ENCODE results near the gene GSTA2.

GRCh38 chr6:52726741-52727535 is 36.3 kb downstream of the GSTA2 start:
- TF ChIP-seq, protein P1, sequence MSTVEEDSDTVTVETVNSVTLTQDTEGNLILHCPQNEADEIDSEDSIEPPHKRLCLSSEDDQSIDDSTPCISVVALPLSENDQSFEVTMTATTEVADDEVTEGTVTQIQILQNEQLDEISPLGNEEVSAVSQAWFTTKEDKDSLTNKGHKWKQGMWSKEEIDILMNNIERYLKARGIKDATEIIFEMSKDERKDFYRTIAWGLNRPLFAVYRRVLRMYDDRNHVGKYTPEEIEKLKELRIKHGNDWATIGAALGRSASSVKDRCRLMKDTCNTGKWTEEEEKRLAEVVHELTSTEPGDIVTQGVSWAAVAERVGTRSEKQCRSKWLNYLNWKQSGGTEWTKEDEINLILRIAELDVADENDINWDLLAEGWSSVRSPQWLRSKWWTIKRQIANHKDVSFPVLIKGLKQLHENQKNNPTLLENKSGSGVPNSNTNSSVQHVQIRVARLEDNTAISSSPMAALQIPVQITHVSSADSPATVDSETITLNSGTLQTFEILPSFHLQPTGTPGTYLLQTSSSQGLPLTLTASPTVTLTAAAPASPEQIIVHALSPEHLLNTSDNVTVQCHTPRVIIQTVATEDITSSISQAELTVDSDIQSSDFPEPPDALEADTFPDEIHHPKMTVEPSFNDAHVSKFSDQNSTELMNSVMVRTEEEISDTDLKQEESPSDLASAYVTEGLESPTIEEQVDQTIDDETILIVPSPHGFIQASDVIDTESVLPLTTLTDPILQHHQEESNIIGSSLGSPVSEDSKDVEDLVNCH (CRISPR knock-in tag; IDR thresholded peaks at IDR 0.05), result no peak
- no peak for TF ChIP-seq CTCF (CRISPR knock-in tag; IDR thresholded peaks at IDR 0.05)
- no peak for TF ChIP-seq ZBTB33 (CRISPR knock-in tag; IDR thresholded peaks at IDR 0.05)
- TF ChIP-seq POLR2AphosphoS2 (IDR thresholded peaks at IDR 0.05; ENCODE audit: low read depth, low read length), result no peak
- TF ChIP-seq ZZZ3 (CRISPR knock-in tag; IDR thresholded peaks at IDR 0.05; ENCODE audit: borderline replicate concordance), result no peak
- TF ChIP-seq DMAP1 (CRISPR knock-in tag; IDR thresholded peaks at IDR 0.05), result no peak
- no peak for TF ChIP-seq FOXK1 (CRISPR knock-in tag; IDR thresholded peaks at IDR 0.05; ENCODE audit: borderline replicate concordance, low read depth)
- TF ChIP-seq ZBTB38 (CRISPR knock-in tag; IDR thresholded peaks at IDR 0.05), result no peak
- no peak for TF ChIP-seq NFYB (CRISPR knock-in tag; IDR thresholded peaks at IDR 0.05)
- TF ChIP-seq MXI1 (IDR thresholded peaks at IDR 0.05; ENCODE audit: borderline replicate concordance, low read depth, low read length), result no peak
- TF ChIP-seq ZNF496 (CRISPR knock-in tag; IDR thresholded peaks at IDR 0.05; ENCODE audit: insufficient replicate concordance), result no peak
- no peak for TF ChIP-seq CBX2 (IDR thresholded peaks at IDR 0.05; ENCODE audit: low read depth, low read length)
- no peak for TF ChIP-seq CBX2 (CRISPR knock-in tag; IDR thresholded peaks at IDR 0.05; ENCODE audit: low read depth)
- no peak for TF ChIP-seq FOSL2 (CRISPR knock-in tag; IDR thresholded peaks at IDR 0.05)
- TF ChIP-seq HDAC2 (CRISPR knock-in tag; IDR thresholded peaks at IDR 0.05), result no peak
